Fibroblast of villous mesenchyme (primary cell): ENCODE data around the gene KANK2. TPM values are rescaled to one million over a fixed set of nuclear protein-coding genes. Genes with fewer than 3 reads are reported as not detected.
A peak's percentile ranks its signal among the peaks of the same experiment; 100 is the strongest.

ENCODE experiments used
- DNase-seq: peaks from one replicate; pipeline ENCODE4 v3.0.0-alpha.2; 2010; ENCODE audit warnings: low read depth
- H3K4me3 ChIP-seq: 2 replicates; pipeline ENCODE4 v1.5.1; 2011; ENCODE audit warnings: low read depth, mild to moderate bottlenecking, low read length
- total RNA-seq: library from RNA; depleted of rRNA; stranded (reverse); fragments of >200 nt; gene quantifications from 2 replicates; pipeline ENCODE4 v1.2.3, GENCODE V29; 2012
- TF ChIP-seq, protein P1 (sequence below): IDR thresholded peaks from 2 replicates; pipeline ENCODE4 v1.5.1; 2012; ENCODE audit warnings: low read depth, mild to moderate bottlenecking, low read length; ENCODE audit not compliant: insufficient read depth

The KANK2 gene
- total RNA-seq = 253 and 312 TPM in 2 replicates

DNA sequence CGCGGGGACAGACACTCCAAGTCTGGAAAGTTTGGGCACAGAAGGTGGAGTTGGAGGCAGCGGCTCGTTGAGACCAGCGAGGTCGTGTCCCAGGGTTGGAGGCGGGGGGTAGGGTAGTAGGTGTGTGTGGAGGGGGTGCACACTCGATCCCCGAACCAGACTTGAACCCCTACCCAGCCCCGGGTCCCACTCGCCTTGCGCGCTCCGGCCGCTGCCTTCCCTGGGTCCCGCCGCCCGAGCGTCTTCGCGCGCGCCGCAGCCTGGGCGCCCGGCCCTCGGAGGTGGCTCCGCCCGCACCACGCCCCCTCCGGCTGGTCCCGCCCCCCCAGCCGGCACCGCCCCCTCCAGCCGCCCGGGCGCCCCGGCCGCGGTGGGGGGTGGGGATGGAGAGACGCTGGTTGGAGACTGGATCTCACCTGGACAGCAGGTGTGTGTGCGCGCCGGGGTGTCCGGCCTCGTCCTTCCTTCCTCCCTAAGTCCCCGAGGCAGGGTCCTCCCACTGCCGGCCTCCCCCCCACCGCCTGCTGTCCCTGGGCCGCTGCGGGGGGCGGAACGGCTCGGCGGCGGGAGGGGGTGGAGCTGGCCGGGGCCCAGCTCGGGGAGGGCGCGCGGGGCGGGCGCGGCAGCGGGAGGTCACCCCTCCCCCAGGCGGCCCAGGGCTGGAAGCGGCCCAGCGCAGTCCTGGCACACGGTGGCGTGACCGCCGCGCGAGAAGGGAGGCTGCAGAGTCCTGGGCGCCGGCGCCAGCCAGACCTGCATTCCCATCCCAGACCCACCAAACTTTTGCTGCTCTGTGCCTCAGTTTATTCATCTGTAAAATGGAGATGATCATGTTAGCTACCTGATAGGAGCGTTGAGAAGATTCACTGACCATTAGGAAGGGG, at the start of gene KANK2:
KANK2 (minus strand) TSS at position 255 of the 884 bp plus-strand sequence. CDS start 3,034 bp downstream, outside the sequence.
- H3K4me3 ChIP-seq = peak within 1 kb of the TSS; percentile 89
- peak; percentile 81 for DNase-seq
- TF ChIP-seq, protein P1, sequence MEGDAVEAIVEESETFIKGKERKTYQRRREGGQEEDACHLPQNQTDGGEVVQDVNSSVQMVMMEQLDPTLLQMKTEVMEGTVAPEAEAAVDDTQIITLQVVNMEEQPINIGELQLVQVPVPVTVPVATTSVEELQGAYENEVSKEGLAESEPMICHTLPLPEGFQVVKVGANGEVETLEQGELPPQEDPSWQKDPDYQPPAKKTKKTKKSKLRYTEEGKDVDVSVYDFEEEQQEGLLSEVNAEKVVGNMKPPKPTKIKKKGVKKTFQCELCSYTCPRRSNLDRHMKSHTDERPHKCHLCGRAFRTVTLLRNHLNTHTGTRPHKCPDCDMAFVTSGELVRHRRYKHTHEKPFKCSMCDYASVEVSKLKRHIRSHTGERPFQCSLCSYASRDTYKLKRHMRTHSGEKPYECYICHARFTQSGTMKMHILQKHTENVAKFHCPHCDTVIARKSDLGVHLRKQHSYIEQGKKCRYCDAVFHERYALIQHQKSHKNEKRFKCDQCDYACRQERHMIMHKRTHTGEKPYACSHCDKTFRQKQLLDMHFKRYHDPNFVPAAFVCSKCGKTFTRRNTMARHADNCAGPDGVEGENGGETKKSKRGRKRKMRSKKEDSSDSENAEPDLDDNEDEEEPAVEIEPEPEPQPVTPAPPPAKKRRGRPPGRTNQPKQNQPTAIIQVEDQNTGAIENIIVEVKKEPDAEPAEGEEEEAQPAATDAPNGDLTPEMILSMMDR = peak; percentile 2

DNA sequence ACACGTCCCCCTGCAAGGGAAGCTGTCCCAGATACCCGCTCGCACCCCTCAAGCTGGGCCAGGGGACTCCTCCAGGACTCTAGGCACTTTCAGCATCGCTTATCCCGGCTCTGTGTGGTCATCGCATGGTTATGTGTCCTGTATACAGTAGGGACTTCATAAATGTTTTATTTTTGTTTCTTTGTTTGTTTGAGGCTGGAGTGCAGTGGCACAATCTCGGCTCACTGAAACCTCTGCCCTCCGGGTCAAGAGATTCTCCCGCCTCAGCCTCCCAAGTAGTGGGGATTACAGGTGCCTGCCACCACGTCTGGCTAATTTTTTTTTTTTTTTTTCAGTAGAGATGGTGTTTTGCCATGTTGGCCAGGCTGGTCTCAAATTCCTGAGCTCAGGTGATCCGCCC, 49.6 kb upstream of the KANK2 start:
- H3K4me3 ChIP-seq = no peak overlapping the region
- no peak for DNase-seq
- TF ChIP-seq, protein P1 = no peak

DNA sequence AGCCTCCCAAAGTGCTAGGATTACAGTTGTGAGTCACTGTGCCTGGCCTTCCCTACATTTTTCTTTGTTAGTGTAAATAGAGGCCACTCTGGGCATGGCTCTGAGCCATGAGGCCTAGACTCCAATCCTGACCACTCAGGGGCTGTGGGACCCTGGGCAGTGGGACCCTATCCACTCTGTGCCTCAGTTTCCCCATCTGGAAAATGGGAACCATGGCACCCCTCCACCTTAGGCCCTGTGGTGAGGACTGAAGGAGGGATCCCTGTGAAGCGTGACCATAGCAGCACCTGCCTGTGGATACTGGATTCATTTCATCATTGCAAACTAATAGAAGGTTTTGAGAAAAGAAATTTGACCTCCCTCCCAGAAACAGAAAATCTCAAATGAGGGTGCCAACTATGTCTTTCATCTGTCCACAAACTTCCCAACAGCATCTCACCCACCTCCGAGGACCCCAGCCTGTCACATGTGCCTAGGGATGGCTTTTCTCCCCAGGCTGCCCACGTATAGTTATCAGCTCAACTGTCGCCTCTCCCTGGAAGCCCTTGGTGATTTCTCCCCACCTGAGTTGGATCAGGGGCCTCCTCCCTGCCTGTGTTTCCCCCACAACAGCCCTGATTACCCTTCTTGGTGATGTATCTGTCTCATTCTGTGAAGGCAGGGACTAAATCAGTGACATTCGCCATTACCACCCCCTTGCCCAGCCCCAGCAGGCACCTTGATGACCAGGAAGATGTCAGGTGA, 47.7 kb upstream of the KANK2 start:
- no peak for DNase-seq
- TF ChIP-seq, protein P1 = no peak
- no peak overlapping the region for H3K4me3 ChIP-seq

DNA sequence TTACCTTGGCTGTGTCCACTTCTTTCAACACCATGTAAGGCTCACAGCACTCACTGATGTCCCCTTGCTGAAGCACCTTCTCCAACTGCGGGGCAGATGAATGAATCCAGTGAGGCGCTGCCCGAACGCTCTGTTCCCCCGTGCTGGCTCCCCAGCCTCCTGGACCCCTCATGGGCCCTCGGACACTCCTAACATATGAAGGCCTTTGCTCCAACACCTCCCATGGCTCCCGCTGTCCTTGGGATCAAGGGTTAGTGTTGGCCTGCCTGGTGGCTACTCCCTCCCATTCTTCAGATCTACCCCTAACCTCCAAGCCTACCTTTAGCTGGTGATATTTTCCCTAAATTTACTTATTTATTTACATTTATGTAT, 46.4 kb upstream of the KANK2 start:
- TF ChIP-seq, protein P1 = no peak
- no peak for DNase-seq
- H3K4me3 ChIP-seq = no peak overlapping the region

DNA sequence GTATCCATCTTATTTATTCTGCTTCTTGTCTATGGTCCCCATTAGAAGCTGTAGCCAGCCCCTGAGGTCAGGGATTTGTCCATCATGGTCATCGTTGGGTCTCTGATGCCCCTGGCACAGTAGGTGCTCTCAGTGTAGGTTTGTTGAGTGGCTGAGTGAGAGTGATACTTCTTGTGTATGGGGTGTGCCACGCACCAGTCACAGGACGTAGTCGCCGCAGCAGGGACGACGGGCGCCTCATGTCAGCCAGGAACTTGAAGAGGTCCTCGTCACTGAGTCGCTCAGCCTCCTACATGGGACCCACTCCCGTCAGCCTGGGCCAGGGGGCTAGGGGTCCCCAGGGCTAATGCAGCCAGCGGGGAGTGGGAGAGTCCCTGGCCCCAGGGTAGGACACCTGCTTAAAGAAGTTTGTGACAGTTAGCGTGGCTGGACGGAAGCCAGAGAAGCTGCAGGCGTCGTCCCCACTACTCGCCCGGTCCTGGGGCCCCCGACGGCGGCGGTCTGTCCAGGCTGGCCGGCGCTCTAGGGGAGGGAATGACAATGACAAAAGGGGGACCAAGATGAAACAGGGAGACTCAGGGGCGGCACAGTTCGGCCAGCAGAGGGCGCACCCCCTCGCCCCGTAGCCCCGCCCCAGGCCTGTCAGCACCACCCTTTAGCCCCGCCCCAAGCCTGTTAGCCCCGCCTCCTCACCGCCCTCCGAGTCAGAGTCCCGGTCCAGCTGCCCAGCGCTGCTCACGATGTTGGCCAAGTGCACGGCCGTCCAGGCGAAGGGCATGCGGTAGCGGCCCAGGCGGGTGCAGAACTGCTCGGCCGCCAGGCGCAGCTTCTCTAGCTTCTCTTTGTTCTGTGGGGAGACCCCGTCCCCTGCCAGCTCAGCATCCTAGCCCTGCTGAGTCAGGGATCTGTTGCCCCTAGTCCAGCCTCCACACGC, 45.8 kb upstream of the KANK2 start:
- no peak overlapping the region for H3K4me3 ChIP-seq
- peak; percentile 71 for DNase-seq
- TF ChIP-seq, protein P1 = peak; percentile 57

DNA sequence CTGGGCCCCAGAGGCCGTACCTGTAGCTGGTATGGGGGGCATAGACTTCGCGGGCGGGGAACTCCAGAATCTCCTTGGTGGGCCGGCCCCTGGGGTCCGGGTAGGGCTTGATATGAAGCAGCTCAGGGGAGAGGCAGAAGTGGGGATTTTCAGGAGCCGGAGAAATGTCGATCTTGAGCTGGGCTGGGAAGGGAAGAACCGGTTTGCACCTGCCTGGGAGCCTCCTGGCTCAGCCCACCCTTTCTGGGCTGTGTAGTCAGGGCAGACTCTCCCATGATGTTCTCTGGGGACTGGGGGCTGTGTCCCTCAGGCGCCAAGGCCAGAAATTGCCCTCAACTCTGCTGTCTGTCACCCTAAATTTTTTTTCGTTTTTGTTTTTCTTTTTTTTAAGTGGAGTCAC, 44.7 kb upstream of the KANK2 start:
- TF ChIP-seq, protein P1 = no peak
- no peak for DNase-seq
- no peak overlapping the region for H3K4me3 ChIP-seq
